Stimulated activated CD4-positive, alpha-beta T cell treated with anti-CD3 and anti-CD28 coated beads, Interleukin-12 subunit alpha, Interleukin-12 subunit beta, amount 100 ng/mL, for 24 hours (primary cell): ENCODE measurements around the gene DCHS1.

Experiments used
- DNase-seq, 2 experiments: peaks; one replicate each; pipeline ENCODE4 v3.0.0-alpha.2; 2020; ENCODE audit warnings: low read depth in 2 of 2

Gene DCHS1

DNA sequence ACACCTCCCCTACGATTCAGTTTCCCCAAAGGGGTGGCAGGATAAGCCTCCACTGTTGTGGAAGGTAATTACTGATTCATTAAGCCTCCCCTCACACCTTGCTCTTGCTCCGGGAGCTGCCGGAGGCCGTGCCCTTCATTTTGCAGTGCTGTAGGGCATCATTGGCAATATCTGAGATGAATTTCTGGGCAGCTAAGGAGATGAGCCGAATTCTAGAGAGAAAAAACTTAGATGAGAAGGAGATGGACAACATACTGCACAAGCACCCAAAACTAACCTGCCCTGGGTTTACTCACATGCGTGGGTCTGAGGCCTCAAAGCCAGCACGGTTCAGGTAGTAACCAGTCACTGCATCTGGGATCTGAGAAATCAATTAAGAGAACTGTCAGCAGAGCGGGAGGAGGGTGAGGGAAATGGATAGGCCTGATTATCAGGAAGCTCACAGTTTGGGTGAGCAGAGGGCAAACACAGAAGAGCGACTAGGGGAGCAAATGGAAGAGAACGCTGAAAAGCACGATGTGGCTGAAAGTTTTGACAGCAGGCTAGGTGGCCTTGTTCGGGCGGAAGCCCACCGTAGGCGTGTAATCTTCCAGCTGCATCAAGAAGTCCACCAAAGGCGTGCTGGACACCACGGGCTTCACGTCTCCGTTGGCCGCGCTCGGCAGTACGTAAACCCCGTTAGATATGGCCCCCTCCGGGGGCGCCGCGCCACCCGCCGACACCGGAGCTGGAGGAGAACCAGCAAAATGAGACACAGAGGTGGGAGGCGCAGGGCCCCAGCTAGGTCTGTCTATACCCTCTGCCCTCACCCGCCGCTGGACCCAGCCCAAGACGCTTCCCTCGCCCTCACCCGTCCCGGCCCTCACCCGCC lies 44.3 kb downstream of the DCHS1 start:
- peak in 1 of 2 experiments; percentile 24 for DNase-seq

- DNase-seq, result no peak
Measured at GRCh38 chr11:6610591-6610990, 45.0 kb downstream of the DCHS1 start.

DNA sequence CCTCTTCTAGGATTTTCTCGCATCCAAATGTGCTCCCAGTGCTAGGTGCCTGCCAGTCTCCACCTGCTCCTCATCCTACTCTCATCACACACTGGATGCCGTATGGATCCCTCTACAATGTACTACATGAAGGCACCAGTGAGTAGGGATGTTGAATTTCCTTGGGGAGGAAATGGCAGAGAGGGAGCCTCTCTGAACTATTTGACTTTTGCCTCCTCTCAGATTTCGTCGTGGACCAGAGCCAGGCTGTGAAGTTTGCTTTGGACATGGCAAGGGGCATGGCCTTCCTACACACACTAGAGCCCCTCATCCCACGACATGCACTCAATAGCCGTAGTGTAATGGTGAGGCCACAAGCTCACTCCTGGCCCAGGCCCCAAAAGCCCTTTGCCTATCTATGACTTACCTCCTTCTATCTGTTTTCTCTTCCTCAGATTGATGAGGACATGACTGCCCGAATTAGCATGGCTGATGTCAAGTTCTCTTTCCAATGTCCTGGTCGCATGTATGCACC lies 46.0 kb downstream of the DCHS1 start:
- DNase-seq, result no peak

DNA sequence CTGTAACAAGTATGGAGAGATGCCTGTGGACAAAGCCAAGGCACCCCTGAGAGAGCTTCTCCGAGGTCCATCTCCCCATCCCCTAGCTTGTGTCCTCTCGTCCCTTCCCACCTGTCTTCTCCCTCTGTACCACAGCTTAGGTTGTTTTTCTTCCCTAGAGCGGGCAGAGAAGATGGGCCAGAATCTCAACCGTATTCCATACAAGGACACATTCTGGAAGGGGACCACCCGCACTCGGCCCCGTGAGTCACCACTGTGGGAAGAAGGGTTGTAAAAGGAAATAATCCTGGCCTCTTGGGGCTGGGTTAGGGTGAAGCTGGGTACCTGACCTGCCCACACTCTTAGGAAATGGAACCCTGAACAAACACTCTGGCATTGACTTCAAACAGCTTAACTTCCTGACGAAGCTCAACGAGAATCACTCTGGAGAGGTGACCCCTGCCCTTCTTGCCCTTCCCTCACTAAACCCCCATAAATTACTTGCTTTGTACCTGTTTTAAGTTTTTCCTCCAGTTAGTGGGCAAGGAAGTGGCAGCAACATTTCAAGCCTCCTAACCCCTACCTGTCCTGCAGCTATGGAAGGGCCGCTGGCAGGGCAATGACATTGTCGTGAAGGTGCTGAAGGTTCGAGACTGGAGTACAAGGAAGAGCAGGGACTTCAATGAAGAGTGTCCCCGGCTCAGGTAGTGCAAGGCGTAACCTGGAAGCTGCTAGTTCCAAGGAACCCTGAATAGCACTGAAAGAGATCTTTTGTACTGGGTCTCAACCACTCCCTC lies 46.7 kb downstream of the DCHS1 start:
- no peak for DNase-seq

- no peak for DNase-seq
Measured at GRCh38 chr11:6608011-6608410, 47.6 kb downstream of the DCHS1 start.

DNA sequence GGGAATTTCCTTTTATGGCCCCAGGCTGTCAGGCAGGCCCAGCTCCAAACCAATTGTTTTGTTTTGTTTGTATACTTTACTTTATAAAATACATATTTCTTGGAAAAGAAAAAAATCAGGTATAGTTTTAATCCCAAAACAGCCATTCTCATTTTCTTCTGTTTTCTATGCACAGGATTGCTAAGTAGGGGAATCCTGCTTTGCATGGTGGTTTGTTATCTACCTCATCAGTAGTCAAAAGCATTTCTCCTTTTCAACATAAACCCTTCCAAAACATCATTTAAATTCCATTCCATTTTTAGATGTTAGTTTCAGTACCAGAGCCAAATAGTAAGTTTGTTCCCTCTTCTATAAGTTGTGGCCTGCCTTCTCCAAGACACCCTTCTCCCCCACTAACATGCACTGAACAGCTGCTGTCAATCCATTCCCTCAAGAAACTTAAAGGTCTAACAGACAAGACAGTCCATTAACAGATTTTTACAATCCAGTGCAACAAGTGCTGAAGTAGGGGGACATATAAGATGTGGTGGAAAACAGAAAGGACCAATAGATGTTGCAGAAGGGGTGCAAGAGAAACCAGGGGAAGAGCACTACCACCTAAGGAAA lies 48.3 kb downstream of the DCHS1 start:
- no peak for DNase-seq

- DNase-seq, result peak in 1 of 2 experiments; percentile 52
Measured at GRCh38 chr11:6606471-6607189, 49.0 kb downstream of the DCHS1 start.

DNA sequence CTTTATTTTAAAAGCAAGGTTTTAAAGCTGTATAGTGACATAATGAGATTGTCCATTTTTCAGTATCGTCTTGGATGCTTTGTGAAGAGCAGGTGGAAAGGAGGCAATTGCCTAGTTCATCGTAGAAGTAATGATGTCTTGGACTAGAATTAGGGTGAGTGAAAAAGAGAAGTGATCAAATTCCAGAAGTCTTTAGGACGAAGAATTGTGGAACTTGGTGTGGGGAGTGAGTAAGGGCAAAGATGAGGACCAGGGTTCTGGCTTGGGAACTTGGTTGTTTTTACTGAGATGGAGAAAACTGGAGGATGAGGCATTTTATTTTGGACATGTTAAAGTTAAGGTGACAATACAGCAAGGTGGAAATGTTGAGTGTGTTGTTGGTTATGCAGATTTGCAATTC lies 50.8 kb downstream of the DCHS1 start:
- no peak for DNase-seq

DNA sequence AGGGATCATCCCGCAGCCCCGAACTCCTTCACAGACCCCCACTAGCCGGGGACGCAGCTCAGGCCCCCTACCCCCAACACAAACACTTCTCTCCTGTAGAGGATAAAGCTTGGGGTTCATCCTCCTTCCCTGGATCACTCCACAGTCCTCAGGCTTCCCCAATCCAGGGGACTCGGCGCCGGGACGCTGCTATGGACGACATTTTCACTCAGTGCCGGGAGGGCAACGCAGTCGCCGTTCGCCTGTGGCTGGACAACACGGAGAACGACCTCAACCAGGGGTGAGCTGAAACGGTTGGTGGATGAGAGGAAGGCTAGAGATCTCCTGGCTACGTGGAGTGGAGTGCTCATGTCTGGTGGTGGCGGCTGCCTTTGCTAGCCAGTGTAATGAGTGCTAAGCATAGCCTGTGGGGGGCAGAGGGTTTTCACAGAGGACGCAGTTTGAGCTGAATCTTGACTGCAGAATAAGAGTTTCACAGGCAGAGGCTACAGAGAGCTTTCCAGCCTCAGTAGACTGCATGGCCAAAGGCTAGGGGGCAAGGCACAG lies 51.5 kb downstream of the DCHS1 start:
- peak in 1 of 2 experiments; percentile 24 for DNase-seq

DNA sequence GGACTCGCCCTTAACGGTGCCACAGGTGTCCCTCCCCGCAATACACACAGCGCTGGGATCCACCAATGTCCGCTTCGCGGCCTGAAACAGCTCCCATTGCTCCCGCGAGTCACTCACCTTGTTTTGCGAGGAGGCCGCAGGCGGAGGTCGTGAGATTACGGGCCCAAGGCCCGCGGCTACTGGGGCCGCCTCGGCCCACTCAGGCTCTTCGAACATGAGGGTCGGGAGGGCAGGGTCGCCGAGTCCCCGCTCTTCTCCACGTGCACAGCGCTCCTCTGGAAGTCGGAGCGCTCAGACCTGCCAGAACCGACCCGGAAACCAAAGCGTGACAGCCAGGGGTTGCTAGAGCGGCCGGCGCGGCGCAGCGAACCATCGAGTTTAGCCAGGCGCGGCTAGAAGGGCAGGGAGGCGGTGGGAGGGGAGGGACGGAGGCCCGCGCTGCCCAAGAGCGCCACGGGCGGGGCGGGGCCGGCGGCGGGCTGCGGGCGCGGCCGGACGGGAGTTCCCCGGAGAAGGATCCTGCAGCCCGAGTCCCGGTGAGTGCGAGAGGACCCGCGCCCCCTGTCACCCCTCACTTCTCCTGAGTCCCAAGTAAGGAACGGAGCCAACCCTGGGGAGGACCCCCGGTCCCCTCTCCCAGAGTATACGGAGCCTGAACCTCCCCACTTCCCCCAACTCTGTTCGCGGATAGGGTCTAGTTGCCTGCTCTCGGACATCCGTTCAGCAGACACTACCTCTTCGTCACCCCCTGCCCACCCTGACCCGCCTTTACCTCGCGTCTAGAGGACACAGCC lies 52.1 kb downstream of the DCHS1 start, which contains the start of the genes ILK and RRP8:
Gene ILK, plus strand, starts transcription at position 488 of the 794 bp plus-strand sequence. CDS start 498 bp downstream, outside the sequence.
Gene RRP8, minus strand, starts transcription at position 330 of the 794 bp plus-strand sequence. Its CDS starts 114 bp downstream, at position 216.
- peak; percentile 75 to 81 for DNase-seq

- no peak for DNase-seq
Measured at GRCh38 chr11:6602096-6602940, 53.3 kb downstream of the DCHS1 start.

GRCh38 chr11:6601041-6601461 lies 54.6 kb downstream of the DCHS1 start:
- no peak for DNase-seq

DNA sequence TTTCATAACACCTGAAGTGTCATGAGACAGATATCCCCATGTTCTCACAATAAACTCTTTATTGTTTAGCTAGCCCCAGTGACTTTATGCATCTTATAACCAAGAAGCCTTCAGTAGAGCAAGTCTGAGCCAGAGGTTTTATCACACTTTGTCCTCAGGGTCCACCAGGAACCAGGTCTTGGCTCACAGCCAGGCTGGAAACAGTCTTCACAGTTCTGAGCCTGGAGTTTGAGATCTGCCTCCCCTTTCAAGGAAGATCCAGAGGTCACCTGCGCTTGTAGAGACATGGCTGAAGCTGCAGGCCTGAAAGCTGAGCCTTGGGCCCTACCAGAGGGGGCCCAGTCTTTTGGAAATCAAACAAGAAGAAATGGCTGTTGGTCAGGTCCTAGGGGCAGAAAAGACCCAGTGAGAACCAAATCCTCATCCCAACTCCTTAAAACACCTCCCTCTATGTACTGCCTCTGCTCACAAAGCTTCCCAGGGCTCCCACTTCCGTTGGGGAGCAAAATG lies 55.7 kb downstream of the DCHS1 start:
- no peak for DNase-seq

GRCh38 chr11:6599449-6599848 lies 56.2 kb downstream of the DCHS1 start:
- DNase-seq, result no peak

DNA sequence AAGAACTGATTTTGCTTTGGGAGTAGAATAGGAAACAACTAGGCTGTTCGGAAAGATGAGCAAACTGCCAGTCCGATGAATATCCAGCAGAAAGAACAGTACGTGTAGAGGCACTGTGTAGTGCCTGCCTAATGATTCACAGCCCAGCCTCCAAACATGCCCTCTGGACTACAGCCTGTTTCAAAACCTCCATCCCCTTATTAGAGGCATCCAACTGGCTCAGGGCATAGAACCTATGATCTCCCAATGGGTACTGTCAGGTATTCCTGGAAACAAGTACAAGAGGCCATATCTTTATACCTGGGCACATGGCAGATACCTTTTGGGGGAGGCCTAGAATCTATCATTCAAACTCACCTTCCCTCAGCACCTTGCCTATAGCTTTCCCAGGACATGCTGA lies 57.1 kb downstream of the DCHS1 start:
- no peak for DNase-seq

- no peak for DNase-seq
Measured at GRCh38 chr11:6596239-6596877, 59.3 kb downstream of the DCHS1 start.

GRCh38 chr11:6594142-6594768 lies 61.4 kb downstream of the DCHS1 start:
- no peak for DNase-seq

DNA sequence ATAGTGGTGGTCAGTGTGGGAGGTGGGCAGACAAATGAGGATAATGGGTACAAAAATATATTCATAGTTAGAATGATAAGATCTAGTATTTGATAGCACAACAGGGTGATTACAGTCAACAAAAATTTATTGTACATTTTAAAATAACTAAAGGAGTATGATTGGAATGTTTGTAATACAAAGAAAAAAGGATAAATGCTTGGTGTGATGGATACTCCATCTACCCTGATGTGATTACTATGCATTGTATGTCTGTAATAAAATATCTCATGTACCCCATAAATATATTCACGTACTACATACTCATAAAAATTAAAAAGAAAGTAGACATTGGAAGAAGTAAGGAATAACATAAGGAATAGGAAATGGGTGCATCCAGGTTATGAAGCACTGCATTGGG lies 67.6 kb downstream of the DCHS1 start:
- DNase-seq, result no peak
